Activated T-helper 1 cell treated with Interleukin-2 at 50 U/mL for 16 hours (primary cell): Measurements from ENCODE around the gene PRXL2B.
"Not testable (repeated sequence)": the region's sequence is repeated elsewhere in the genome, so short reads cannot be mapped to it uniquely, and the experiment has no call there.

Experiments used
- DNase-seq: peaks from one replicate; pipeline ENCODE4 v3.0.0-alpha.2; 2020; ENCODE audit warnings: low read depth

The PRXL2B gene

GRCh38 chr1:2614145-2614544 is 27.6 kb downstream of the PRXL2B start:
- no peak for DNase-seq

GRCh38 chr1:2617971-2618470 is 31.4 kb downstream of the PRXL2B start:
- no peak for DNase-seq

- no peak for DNase-seq
Measured at GRCh38 chr1:2623571-2624337, 37.2 kb downstream of the PRXL2B start.

GRCh38 chr1:2624735-2625300 is 38.2 kb downstream of the PRXL2B start:
- DNase-seq: no peak

- no peak for DNase-seq
Measured at GRCh38 chr1:2625311-2625710, 38.7 kb downstream of the PRXL2B start.

- not testable (repeated sequence) for DNase-seq
Measured at GRCh38 chr1:2625748-2626147, 39.2 kb downstream of the PRXL2B start.

- no peak for DNase-seq
Measured at GRCh38 chr1:2627746-2628145, 41.2 kb downstream of the PRXL2B start.

GRCh38 chr1:2628191-2628932 is 41.8 kb downstream of the PRXL2B start:
- DNase-seq: no peak

GRCh38 chr1:2628933-2629626 is 42.5 kb downstream of the PRXL2B start:
- DNase-seq: no peak

GRCh38 chr1:2629627-2630497 is 43.3 kb downstream of the PRXL2B start:
- DNase-seq: no peak

GRCh38 chr1:2630498-2631135 is 44.0 kb downstream of the PRXL2B start:
- no peak for DNase-seq

- DNase-seq: no peak
Measured at GRCh38 chr1:2631136-2632050, 44.8 kb downstream of the PRXL2B start.

GRCh38 chr1:2632051-2632430 is 45.5 kb downstream of the PRXL2B start:
- no peak for DNase-seq

- no peak for DNase-seq
Measured at GRCh38 chr1:2632561-2633361, 46.2 kb downstream of the PRXL2B start, which contains the start of gene MMEL1. MMEL1 (minus strand) TSS chr1:2633016; CDS start chr1:2629484, 3,532 bp downstream.

- no peak for DNase-seq
Measured at GRCh38 chr1:2633366-2633935, 46.9 kb downstream of the PRXL2B start.

GRCh38 chr1:2633936-2634491 is 47.4 kb downstream of the PRXL2B start:
- no peak for DNase-seq

- DNase-seq: no peak
Measured at GRCh38 chr1:2635361-2636010, 48.9 kb downstream of the PRXL2B start.

- no peak for DNase-seq
Measured at GRCh38 chr1:2636733-2637132, 50.2 kb downstream of the PRXL2B start.
